Gastroesophageal sphincter (tissue), 3 donors: ENCODE results near the gene ELP4.

Source experiments
- POLR2A ChIP-seq, 2 donors: fragments of 450-650 bp; IDR thresholded peaks; one replicate each; pipeline ENCODE4 v1.6.1; 2017; ENCODE audit warnings: antibody characterized with exemption in 2 of 2, mild to moderate bottlenecking in 2 of 2, moderate library complexity in 1 of 2
- TF ChIP-seq, protein P1 (sequence below), 4 experiments: fragments of 200-600 bp in 2 of 4; fragments of 450-650 bp in 2 of 4; sonication (generic) in 1 of 4; IDR thresholded peaks; one replicate each; pipeline ENCODE4 v1.5.1; 2017 to 2019; ENCODE audit warnings: antibody characterized with exemption in 4 of 4, mild to moderate bottlenecking in 2 of 4, moderate library complexity in 2 of 4

DNA sequence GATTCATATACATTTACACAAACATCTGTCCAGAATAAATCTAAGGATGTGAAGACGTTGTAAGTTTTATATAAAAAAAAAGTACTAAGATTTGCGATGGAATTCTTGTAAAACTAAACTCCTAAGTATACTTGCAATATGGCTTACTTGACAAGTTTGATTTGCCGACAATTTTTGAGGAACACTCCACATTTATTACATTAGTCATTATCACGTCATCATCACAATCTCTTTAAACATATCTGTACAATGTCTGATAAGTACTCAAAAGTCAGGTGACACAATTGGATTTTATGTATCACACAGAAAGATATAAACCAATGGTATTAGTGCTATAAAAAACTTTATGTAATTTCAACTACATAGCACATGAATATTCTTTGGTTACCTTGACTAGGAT, 30.5 kb upstream of the ELP4 start:
- TF ChIP-seq, protein P1, sequence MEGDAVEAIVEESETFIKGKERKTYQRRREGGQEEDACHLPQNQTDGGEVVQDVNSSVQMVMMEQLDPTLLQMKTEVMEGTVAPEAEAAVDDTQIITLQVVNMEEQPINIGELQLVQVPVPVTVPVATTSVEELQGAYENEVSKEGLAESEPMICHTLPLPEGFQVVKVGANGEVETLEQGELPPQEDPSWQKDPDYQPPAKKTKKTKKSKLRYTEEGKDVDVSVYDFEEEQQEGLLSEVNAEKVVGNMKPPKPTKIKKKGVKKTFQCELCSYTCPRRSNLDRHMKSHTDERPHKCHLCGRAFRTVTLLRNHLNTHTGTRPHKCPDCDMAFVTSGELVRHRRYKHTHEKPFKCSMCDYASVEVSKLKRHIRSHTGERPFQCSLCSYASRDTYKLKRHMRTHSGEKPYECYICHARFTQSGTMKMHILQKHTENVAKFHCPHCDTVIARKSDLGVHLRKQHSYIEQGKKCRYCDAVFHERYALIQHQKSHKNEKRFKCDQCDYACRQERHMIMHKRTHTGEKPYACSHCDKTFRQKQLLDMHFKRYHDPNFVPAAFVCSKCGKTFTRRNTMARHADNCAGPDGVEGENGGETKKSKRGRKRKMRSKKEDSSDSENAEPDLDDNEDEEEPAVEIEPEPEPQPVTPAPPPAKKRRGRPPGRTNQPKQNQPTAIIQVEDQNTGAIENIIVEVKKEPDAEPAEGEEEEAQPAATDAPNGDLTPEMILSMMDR (IDR thresholded peaks at IDR 0.05), result no peak
- no peak for TF ChIP-seq POLR2A (IDR thresholded peaks at IDR 0.05)
